Inflammatory macrophage (primary cell): ENCODE results near the gene SLC25A39.

ENCODE experiments used
- DNase-seq, 2 donors: peaks; one replicate each; pipeline ENCODE4 v3.0.0-alpha.2; 2020 to 2022

The SLC25A39 gene

GRCh38 chr17:44273607-44274006 lies 51.0 kb downstream of the SLC25A39 start:
- no peak for DNase-seq

- no peak for DNase-seq
Measured at GRCh38 chr17:44272954-44273353, 51.7 kb downstream of the SLC25A39 start.

GRCh38 chr17:44272321-44272951 lies 52.2 kb downstream of the SLC25A39 start:
- DNase-seq, result peak; percentile 32 to 41
